B cell (primary cell): ENCODE data around the gene BANP. TPM values are rescaled to one million over a fixed set of nuclear protein-coding genes. Genes with fewer than 3 reads are reported as not detected.

Experiments used
- ATAC-seq: fragments of 200-7000 bp; cut with Tn5 transposase; one replicate; pipeline ENCODE4 v1.10.0; 2021; ENCODE audit warnings: low read depth, mild to moderate bottlenecking, moderate number of reproducible peaks, moderate library complexity
- CTCF ChIA-PET: fragments of 350-600 bp; sonication (Branson Sonifier 250); formaldehyde crosslinking; loops from one replicate; lab custom pipeline; 2021; ENCODE audit warnings: antibody characterized with exemption, inconsistent platforms; lab: Charles Lee
- POLR2A ChIA-PET: fragments of 350-600 bp; sonication (Branson Sonifier 250); formaldehyde crosslinking; loops from one replicate; lab custom pipeline; 2021; ENCODE audit warnings: antibody characterized with exemption; lab: Charles Lee
- DNase-seq: peaks from one replicate; pipeline ENCODE4 v3.0.0; 2013
- H2AFZ ChIP-seq: 2 replicates; pipeline ENCODE4 v1.6.1; 2012; ENCODE audit warnings: mild to moderate bottlenecking, low read depth, low read length; ENCODE audit not compliant: insufficient read depth, poor library complexity, severe bottlenecking
- H3K27ac ChIP-seq, 2 donors: 1 replicate in 1 of 2; 2 replicates in 1 of 2; pipeline ENCODE4 v1.5.1; 2012 to 2013; ENCODE audit warnings: low read length in 2 of 2, mild to moderate bottlenecking in 2 of 2, moderate library complexity in 1 of 2
- H3K27me3 ChIP-seq, 4 experiments: fragments of 200-600 bp in 1 of 4; sonication (generic) in 1 of 4; replicated peaks in 1 of 4; 1 replicate in 2 of 4; 2 replicates in 2 of 4; pipeline versions ENCODE4 v1.6.1 to v1.7.0; 2013 to 2016; ENCODE audit warnings: low read length in 3 of 4, mild to moderate bottlenecking in 2 of 4, mixed read lengths in 1 of 4, moderate library complexity in 1 of 4; ENCODE audit not compliant: insufficient read depth in 4 of 4, control insufficient read depth in 3 of 4; ENCODE audit errors: control extremely low read depth in 1 of 4
- H3K36me3 ChIP-seq, 2 experiments: replicated peaks in 1 of 2; 1 replicate in 1 of 2; 2 replicates in 1 of 2; pipeline versions ENCODE4 v1.6.1 to v1.7.1; 2013; ENCODE audit warnings: low read length in 1 of 2; ENCODE audit not compliant: insufficient read depth in 2 of 2, control insufficient read depth in 1 of 2; ENCODE audit errors: control extremely low read depth in 1 of 2, extremely low read depth in 1 of 2
- H3K4me1 ChIP-seq, 2 donors: fragments of 200-600 bp in 1 of 2; sonication (generic) in 1 of 2; 1 replicate in 1 of 2; 2 replicates in 1 of 2; pipeline versions ENCODE4 v1.5.1 to v1.6.1; 2013 to 2017; ENCODE audit warnings: low read length in 2 of 2; ENCODE audit not compliant: control insufficient read depth in 2 of 2, insufficient read depth in 2 of 2
- H3K4me2 ChIP-seq: replicated peaks from 2 replicates; pipeline ENCODE3; 2012; ENCODE audit warnings: mild to moderate bottlenecking, low read depth, low read length; ENCODE audit not compliant: poor library complexity, severe bottlenecking
- H3K4me3 ChIP-seq, 5 experiments: fragments of 200-600 bp in 1 of 5; sonication (generic) in 1 of 5; 1 replicate in 3 of 5; 2 replicates in 2 of 5; pipeline versions ENCODE4 v1.5.1 to v1.7.0; 2011 to 2016; ENCODE audit warnings: low read length in 4 of 5, mild to moderate bottlenecking in 4 of 5, low read depth in 2 of 5, control low read depth in 1 of 5, moderate library complexity in 1 of 5; ENCODE audit not compliant: insufficient read depth in 1 of 5; ENCODE audit errors: control extremely low read depth in 1 of 5, extremely low read depth in 1 of 5
- H3K79me2 ChIP-seq: fragments of 200-600 bp; sonication (generic); one replicate; pipeline ENCODE4 v1.6.0; 2016; ENCODE audit warnings: low read length; ENCODE audit not compliant: control insufficient read depth, insufficient read depth
- H3K9ac ChIP-seq: fragments of 200-600 bp; sonication (generic); 2 replicates; pipeline ENCODE4 v1.6.1; 2017; ENCODE audit warnings: mild to moderate bottlenecking, low read length, moderate library complexity
- H3K9me3 ChIP-seq, 3 donors: one replicate each; pipeline versions ENCODE4 v1.6.1 to v1.7.1; 2013; ENCODE audit warnings: low read length in 2 of 3; ENCODE audit not compliant: control insufficient read depth in 2 of 3, insufficient read depth in 1 of 3; ENCODE audit errors: control extremely low read depth in 1 of 3
- H4K20me1 ChIP-seq: 2 replicates; pipeline ENCODE4 v1.6.0; 2012; ENCODE audit warnings: mild to moderate bottlenecking, low read length; ENCODE audit not compliant: insufficient read depth, control insufficient read depth, poor library complexity, severe bottlenecking
- H3K27ac Mint-ChIP-seq: one replicate; pipeline ENCODE4 v1.8.0; 2021; ENCODE audit warnings: mixed read lengths
- H3K27me3 Mint-ChIP-seq: one replicate; pipeline ENCODE4 v1.8.0; 2021; ENCODE audit warnings: mixed read lengths
- H3K4me1 Mint-ChIP-seq: one replicate; pipeline ENCODE4 v1.8.0; 2021; ENCODE audit warnings: mixed read lengths
- H3K4me3 Mint-ChIP-seq: one replicate; pipeline ENCODE4 v1.8.0; 2021; ENCODE audit warnings: mixed read lengths
- H3K9me3 Mint-ChIP-seq: one replicate; pipeline ENCODE4 v1.8.0; 2022; ENCODE audit warnings: mixed read lengths; ENCODE audit not compliant: insufficient read depth
- EZH2 ChIP-seq: IDR thresholded peaks from 2 replicates; pipeline ENCODE4 v1.6.1; 2012; ENCODE audit warnings: borderline replicate concordance, low read depth, mild to moderate bottlenecking, moderate library complexity, low read length; ENCODE audit not compliant: insufficient read depth, poor library complexity, severe bottlenecking
- WGBS: methylation state at CpG from one replicate; pipeline ENCODE4 v1.1.5; 2013; ENCODE audit warnings: missing lambda C conversion rate; ENCODE audit not compliant: insufficient coverage; 5-methylcytosine and 5-hydroxymethylcytosine counted together
- intact Hi-C: fragments of 100-400 bp; cut with micrococcal nuclease; formaldehyde crosslinking; loops from one replicate; pipeline ENCODE4 v1.10.0; 2022
- polyA plus RNA-seq: library from polyadenylated mRNA; depleted of rRNA; stranded (reverse); fragments of >200 nt; gene quantifications from 2 replicates; pipeline ENCODE4 v1.2.3, GENCODE V29; 2012
- total RNA-seq, 2 donors: library from RNA; stranded (reverse); fragments of 120-200 nt in 1 of 2; gene quantifications; 1 replicate in 1 of 2; 2 replicates in 1 of 2; pipeline versions ENCODE4 v1.2.3 to v1.2.4, GENCODE V29; 2013 to 2022
- TF ChIP-seq, protein P1 (sequence below): fragments of 200-600 bp; IDR thresholded peaks from one replicate; pipeline ENCODE4 v1.8.0; 2022; ENCODE audit warnings: antibody characterized with exemption, mild to moderate bottlenecking

BANP gene
- total and polyA plus RNA-seq, 2 donors (not counting 1 experiment from before 2014, with no cell fraction given) = 44.4 to 181 TPM

GRCh38 chr16:87951552-87952538, 611 bp downstream of the BANP start:
- CTCF ChIA-PET = interaction anchor here (0.8 to 1.7 kb wide), 4 partner anchors 9 to 173 kb away, joined by 3 to 6 read pairs (median 4); no protein-coding TSS in a partner anchor
- POLR2A ChIA-PET = interaction anchor here (1.2 to 2.0 kb wide), 2 partner anchors 27 to 479 kb away, joined by 8 to 9 read pairs; no protein-coding TSS in a partner anchor
- Histone ChIP-seq H3K4me1 (peaks cover 54 to 74% of the 10 kb centered on the region in 2 donors), H3K27me3 (no peaks in the 10 kb centered on the region), H2AFZ (peak overlapping the region; percentile 64), H3K4me3 (peak overlapping the region; percentile 75 to 99 (median 79)), H3K4me2 (peak overlapping the region; percentile 85), H3K36me3 (peaks cover 0 to 18% of the 10 kb centered on the region in 2 experiments), H3K9me3 (no peaks in the 10 kb centered on the region), H4K20me1 (peaks cover 13% of the 10 kb centered on the region), H3K27ac (peak overlapping the region; percentile 89 to 90), H3K9ac (peak overlapping the region; percentile 96), H3K79me2 (peaks cover 44% of the 10 kb centered on the region)
- Mint-ChIP-seq H3K4me1 (peaks cover 72% of the 10 kb centered on the region), H3K4me3 (peak overlapping the region; percentile 97), H3K27me3 (no peaks in the 10 kb centered on the region), H3K27ac (peak overlapping the region; percentile 99), H3K9me3 (no peaks in the 10 kb centered on the region)
- WGBS = 2% methylated on average over 79 of the region's 82 CpGs
- TF ChIP-seq EZH2 = no peak
- TF ChIP-seq, protein P1, sequence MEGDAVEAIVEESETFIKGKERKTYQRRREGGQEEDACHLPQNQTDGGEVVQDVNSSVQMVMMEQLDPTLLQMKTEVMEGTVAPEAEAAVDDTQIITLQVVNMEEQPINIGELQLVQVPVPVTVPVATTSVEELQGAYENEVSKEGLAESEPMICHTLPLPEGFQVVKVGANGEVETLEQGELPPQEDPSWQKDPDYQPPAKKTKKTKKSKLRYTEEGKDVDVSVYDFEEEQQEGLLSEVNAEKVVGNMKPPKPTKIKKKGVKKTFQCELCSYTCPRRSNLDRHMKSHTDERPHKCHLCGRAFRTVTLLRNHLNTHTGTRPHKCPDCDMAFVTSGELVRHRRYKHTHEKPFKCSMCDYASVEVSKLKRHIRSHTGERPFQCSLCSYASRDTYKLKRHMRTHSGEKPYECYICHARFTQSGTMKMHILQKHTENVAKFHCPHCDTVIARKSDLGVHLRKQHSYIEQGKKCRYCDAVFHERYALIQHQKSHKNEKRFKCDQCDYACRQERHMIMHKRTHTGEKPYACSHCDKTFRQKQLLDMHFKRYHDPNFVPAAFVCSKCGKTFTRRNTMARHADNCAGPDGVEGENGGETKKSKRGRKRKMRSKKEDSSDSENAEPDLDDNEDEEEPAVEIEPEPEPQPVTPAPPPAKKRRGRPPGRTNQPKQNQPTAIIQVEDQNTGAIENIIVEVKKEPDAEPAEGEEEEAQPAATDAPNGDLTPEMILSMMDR = peak; percentile 40
- intact Hi-C loops = loop anchor here (2.0 kb wide), 2 partner anchors 117 to 501 kb away; partner anchors contain the start of gene ZFPM1
- peak; percentile 39 for DNase-seq
- no peak for ATAC-seq
